Stimulated activated CD8-positive, alpha-beta memory T cell treated with anti-CD3 and anti-CD28 coated beads, Interleukin-15, amount 100 ng/mL, for 48 hours (primary cell): ENCODE measurements around the gene KRT33B.
"Not testable (repeated sequence)": the region's sequence is repeated elsewhere in the genome, so short reads cannot be mapped to it uniquely, and the experiment has no call there.

Experiments
- DNase-seq, 2 donors: peaks; one replicate each; pipeline ENCODE4 v3.0.0-alpha.2; 2020; ENCODE audit warnings: low read depth in 2 of 2

Gene KRT33B

DNA sequence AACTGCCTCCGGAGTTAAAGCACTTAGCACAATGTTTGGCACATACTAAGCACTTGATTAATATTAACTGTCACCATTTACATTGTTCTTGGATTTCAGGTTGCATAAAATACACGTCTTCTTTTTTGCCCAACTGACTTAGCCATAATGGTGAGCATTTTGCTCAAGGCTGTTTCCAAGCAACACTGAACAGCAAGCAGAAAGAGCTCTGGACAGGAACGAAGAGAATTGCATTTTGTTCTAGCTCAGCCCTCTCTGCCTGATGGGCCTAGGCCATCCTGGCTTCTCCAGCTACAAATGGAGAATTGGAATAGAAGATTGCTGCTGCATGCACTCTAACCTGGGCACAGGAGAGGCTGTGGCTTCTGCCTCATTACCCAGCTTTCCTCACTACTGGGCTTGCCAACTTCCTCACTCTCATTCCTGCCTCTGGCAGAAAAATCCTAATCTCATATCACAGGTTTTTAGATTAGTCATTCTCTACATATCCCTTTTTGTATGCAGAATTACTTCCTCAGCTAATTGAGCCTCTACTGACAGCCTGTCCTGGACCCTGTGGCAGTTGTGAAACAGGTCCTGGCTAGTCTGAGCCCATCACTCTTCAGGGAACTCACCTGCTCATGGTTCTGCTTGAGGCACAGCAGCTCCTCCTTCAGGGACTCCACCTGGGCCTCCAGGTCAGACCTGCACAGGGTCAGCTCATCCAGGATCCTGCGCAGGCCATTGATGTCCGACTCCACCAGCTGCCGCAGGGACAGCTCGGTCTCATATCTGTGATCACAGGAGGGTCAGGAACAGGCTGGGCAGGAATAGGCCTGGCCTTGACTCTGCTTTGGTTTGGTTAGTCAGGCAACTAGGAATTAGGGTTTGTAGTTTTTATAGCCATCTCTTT is 21.5 kb downstream of the KRT33B start:
- no peak for DNase-seq

DNA sequence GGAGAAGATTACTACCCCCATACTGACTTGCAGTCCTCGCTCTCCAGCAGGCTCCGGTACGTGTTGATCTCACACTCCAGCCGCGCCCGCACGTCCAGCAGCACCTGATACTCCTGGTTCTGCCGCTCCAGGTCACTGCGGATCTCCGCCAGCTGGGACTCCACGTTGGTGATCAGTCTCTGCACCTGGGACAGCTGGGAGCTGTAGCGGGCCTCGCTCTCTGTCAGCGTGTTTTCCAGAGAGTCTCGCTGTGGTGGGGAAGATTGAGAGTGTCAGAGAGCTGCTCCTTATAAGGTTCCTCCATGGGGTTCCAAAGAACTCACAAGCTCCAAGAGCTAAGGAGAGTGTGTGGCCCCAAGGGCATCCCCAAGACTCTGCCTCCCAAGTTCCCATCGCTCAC is 23.2 kb downstream of the KRT33B start:
- DNase-seq: not testable (repeated sequence)

DNA sequence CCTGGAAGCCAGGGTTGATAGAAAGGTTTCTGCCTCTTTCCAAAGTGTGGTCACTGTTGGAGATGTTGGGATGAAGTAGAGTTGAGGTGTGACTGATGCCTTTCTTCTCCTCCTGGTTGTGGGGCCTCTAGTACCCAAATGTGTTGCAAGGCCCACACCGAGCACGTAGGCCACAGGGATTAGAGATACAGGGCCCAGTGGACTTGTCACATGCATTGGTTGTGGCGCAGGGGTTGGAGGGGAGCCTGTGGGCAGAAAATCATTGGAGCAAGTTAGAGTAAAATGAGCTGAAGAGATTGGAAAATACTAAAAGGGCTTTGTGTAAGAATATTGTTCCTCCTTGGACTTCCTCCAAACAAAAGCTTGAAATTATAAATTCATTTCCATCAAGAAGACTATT is 23.6 kb downstream of the KRT33B start:
- no peak for DNase-seq

DNA sequence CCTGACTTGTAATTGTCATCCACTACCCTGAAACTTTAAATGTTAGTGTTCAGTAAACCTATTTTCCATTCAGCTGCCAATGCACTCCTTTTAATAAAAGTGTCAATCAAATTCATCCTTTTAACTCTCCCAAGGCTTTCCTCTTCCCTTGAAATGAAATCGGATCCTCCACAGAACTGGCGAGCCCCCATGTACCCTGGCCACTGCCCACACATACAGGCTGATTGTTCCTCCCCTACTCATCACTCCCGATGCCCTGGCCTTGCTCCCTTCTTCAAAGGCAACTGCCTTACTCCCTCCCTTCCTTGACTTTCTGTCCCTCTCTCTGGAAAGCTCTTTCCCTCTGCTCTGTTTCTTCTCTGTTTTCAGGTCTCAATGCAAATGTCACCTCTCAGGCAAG is 26.6 kb downstream of the KRT33B start:
- DNase-seq: no peak

DNA sequence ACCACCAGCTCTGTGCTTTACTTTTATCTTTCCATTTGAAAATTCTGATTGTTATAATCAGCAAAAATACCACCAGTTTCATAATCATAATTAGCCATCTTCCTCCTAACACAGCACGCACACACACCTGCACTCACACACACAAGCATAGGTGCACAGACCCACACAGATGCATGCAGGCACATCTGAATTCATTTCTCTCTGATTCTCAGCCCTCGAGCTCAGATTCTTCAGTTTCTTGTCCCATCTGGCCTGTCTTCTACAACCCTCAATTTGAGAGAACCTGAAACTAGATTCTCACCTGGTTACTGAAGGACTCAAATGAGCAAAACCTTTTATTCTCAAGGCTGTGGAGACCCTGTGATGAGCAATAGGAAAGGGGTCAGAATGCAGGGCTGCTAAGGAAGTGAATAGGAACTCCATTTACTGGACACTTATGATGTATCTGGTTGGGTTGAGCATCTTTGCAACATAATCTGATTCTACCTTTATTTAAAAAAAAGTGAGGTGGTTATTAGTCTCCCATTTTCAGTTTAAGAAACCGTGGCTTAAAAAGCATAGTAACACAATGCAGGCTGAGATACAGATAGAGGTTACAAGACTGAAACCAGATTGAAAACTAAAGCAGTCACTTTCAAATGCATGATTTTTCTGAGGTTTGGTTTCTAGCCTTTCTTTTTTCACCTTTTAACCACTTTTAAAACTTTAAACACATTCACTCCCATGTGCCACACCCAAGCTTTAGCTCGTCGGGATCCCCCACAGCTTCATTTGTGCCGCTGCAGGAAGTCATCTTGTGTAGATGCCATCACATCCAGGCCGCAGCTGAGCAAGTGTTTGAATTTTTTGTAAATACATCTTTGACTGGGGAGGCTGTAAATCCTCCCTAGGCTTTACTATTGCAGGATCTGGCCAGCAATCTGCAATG is 28.4 kb downstream of the KRT33B start:
- DNase-seq: peak in 1 of 2 donors; percentile 23

DNA sequence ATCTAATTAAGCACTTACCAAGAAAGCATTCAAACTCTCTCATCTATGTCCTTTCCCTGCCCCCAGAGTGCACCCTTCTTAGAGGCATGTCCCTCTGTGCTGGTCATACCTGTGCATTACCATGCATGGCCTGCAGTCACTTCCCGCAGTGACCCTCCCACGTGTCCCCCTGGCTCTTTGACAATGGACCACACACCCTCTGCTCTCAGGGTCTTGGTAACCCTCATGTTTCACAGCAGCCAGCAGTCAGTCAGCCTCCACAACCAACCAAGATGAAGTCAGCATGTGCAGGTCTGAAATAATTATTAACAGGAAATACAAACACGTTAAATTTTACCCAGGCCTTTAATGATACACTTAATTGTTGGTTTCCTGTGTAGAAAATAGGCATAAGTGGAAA is 29.1 kb downstream of the KRT33B start:
- no peak for DNase-seq

DNA sequence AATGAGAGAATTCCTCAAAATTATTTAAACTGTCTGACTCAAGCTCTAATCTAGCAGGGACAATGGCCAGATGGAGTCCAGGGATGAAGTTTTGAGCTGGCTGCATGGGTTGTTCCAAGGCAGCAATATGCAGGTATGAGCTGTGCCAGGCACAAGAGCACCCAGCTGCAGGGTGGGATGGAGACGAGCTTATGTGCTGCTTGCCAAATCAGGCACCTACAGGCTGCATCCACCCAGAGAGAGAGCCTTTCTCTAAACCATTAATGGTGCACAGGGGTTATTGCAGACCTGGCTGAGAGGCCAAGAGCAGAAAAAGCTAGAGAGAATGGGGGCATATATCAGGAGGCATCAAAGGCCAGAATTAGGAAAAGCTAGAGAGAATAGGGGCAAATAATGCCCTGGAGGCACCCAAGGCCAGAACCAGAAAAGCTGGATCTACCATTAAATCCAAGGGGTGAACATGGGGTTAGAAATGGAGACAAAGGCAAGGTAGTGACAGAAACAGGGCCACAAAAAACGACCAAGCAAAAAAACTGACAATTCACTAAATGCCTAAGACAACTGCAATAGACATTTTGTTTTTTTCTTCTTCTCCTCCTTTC is 29.9 kb downstream of the KRT33B start:
- DNase-seq: no peak

DNA sequence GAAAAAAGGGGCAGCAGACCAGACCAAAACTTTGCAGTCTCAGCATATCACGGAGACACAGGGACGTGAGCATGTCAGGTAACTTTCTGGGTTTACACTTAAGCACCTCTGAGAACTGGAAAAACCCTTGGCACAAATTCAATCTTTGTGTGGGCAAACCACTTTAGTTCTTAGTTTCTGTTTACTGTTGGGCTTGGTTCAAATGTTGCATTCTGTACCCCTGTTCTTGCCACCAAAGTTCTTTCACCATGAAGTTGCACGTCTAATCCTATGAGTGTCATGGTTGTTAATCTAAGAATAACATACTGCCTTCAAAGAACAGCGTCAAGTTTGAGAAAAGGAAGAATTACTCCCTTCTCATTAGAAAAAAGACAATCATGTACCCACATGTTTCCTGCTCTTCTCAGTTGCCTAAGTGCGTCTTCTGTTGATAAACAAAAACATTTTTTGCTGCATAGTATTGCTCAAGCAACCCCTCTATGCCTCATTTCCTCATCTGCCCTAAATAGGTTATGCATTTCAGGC is 30.6 kb downstream of the KRT33B start:
- no peak for DNase-seq

DNA sequence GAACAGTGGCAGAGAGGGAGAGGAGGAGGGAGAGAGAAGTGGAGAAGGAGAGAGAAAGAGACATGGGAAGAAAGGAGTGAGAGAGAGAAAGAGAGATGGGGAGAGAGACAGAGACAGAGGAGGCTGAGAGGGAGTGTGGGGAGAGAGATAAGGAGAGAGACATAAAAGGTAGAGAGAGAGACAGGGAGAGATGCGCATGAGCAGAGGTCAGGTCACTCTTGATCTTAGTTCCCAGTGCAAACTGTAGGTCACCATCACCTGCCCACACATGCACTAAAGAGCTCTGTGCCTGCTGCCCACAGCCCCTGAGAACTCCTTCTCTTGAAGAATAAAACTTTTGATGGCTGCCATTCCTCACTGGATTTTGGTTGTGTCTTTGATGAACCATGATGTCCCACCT is 33.9 kb downstream of the KRT33B start:
- DNase-seq: no peak

DNA sequence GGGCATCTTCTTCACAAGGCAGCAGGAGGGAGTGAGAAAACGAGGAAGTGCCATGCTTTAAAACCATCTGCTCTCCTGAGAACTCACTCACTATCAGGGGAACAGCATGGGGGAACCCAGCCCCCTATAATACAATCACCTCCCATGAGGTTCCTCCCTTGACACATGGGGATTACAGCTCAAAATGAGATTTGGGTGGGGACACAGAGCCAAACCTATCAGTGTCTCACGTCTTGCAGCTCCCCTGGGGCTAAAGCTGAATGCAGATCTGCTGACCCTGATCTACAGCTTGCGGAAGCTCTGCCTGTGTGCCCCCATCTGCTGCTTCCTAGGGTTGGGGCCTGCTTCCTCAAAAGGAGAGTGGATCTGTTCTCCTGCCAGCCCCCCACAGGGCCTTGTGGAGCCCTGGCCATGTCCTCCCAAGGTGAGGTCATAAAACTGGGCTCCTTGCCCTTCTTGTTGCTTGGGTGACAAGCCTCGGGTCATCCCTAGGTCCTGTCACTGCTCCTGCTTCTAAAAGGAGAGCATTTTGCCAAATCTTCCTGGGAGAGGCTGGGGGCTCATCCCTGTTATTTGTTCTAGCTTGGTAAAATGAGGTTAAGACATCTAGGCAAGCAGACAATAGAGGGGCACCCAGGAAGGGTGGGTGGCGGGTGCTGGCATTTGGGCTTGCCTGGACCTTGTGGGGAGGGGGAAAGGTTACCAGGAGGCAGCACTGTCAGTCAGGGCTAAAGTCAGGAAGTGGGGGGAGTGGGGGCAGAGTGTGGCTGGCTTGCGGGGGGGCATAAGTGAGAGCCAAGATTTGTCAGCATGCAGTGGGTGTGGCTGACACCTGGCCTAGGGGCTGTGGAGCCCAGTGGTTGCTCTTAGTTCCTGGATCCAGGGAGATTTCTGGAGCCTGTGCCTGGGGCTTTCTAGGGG is 35.0 kb downstream of the KRT33B start:
- DNase-seq: no peak

DNA sequence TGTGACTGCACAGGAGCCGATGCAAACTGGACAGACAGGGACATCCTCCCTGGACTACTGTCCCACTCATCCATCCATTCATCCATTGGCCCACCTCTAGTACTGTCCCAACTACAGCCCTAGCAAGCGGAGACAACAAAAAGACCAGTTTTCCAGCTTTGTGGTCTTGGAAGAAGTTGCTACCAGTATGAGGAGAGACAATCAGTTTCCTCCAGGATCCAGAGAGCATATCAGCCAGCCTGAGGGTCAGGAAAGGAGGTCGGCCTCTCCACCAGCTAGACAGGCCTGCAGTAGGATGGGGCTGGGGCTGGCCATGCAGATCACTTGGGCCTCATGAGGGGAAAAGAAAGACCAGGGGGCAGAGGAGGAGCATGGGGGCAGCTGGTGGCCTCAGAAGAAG is 35.8 kb downstream of the KRT33B start:
- no peak for DNase-seq

DNA sequence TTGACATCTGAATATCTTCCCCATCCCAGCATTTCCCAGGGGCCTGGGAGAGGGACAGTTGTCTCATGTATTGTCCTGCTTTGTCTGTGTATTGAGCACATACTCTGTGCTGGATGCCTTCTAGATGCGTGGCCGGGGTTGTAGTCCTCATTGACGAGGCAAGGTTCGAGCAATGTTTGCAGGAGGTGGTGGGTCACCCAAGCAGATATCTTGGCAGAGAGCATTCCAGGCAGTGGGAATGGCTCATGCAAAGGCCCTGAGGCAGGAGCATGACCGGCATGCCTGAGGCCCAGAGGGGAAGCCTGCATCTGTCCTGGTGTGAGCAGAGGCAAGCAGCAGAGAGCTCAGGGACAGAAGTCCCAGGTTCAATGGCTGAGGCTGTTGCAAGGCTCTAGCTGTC is 36.5 kb downstream of the KRT33B start:
- no peak for DNase-seq

DNA sequence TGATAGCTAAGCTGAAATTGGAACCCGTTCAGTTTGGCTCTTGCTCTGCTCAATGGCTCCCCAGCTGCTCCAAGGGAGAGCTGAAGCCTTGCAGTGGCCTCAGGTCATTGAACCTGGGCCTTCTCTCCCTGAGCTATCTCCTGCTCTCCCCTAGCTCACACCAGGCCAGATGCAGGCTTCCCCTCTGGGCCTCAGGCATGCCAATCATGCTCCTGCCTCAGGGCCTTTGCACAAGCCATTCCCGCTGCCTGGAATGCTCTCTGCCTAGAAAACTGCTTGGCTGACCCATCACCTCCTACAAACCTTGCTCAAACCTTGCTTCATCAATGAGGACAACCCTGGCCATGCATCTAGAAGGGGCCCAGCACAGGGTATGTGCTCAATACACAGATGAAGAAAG is 37.4 kb downstream of the KRT33B start:
- no peak for DNase-seq

DNA sequence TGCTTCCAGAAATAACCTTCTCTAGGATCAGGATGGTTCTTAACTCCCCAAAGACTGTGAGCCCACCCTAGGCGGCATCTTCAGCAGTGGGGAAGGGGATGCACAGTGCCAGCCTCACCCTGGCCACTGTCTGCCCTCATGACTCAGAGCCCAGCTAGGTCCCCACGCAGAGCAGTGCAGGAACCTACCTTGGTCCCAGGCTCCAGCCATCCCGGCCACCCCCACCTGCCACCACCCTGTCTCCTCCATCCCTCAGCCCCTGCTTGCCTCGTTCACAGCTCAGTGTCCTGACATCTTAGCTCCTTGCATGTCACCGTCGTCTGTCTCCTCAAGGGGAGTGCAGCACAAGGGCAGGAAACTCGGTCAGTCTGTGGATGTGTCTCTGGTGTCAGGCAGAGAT is 38.0 kb downstream of the KRT33B start:
- no peak for DNase-seq

DNA sequence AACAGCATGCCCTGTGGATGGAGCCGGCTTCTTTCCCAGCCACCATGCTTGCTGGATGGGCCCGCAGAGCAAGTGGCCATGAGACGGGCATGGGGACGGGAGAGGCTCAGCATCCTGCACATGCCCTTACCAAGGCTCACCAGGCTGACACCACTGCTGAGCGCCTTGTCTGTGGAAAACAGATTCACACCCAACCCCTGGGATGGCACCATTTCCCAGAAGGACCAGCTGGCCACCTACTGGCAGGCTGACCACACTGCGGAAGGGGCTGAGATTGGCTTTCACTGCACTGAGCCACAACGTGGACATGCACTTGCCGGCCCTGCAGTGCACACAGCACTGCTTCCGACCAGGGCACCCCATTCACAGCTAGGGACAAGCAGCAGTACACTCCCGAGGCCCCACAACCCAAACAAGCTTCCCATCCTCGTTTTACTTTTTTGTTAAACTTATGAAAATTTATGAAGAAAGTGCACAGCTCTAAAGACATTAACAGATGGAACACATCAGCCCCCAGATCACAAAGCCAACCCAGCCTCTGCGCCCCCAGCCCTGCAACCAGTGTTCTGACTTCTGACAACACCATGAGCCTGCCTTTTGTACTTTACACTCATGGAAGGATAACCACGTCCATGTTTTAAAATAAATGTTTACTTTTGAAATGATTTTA is 40.2 kb downstream of the KRT33B start:
- DNase-seq: no peak

DNA sequence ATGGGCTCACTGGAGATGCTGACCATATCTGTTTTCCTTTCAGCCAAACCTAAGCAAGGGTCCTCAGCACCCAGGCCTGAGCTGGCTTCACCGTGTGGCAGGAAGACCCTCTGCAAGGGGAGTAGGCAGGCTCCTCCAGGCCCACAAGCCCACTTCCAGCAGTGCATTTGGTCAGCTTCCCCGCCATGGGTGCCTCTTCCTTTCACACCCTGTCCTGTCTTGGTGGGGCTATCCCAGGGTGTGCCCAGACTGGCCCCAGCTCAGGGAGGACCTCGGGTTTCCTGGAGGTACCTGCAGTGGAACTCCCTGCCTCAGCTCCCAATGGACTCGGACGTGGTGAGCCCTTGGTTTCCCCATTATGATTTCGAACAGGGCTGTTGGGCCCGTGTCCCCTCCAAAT is 41.4 kb downstream of the KRT33B start:
- DNase-seq: no peak

DNA sequence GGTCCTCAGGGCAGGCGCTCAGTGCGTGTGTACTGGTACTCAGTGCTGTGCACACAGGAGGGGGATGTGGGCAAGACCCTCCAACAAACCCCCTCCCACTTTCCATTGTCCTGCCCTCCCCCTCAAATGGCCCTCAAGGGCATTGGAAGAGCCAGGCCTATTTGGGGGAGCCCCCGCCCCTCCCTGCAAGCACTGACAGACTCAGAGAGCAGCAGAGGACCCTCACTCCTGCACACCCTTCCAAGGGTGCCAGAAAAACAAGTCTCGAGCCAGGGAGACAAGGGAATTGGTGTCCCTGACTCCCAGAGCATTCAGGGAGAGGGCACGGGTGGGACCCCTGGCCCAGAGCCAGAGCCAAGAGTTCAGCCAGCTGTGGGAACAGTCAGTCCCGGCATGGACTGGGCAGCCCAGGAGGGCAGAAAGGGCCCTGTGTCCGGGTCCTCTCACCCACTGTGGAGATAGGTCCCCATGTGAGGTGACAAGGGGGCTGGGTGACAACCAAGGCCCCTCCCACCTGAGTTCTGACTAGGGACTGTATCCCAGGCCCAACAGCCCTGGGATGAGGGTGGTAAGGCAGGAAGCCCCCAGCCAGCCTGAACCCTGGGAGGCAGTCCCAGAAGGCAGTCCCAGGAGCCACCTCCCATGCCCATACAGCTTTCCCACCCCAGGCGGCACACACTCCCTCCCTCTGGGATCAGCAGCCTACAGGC is 42.0 kb downstream of the KRT33B start:
- DNase-seq: no peak

DNA sequence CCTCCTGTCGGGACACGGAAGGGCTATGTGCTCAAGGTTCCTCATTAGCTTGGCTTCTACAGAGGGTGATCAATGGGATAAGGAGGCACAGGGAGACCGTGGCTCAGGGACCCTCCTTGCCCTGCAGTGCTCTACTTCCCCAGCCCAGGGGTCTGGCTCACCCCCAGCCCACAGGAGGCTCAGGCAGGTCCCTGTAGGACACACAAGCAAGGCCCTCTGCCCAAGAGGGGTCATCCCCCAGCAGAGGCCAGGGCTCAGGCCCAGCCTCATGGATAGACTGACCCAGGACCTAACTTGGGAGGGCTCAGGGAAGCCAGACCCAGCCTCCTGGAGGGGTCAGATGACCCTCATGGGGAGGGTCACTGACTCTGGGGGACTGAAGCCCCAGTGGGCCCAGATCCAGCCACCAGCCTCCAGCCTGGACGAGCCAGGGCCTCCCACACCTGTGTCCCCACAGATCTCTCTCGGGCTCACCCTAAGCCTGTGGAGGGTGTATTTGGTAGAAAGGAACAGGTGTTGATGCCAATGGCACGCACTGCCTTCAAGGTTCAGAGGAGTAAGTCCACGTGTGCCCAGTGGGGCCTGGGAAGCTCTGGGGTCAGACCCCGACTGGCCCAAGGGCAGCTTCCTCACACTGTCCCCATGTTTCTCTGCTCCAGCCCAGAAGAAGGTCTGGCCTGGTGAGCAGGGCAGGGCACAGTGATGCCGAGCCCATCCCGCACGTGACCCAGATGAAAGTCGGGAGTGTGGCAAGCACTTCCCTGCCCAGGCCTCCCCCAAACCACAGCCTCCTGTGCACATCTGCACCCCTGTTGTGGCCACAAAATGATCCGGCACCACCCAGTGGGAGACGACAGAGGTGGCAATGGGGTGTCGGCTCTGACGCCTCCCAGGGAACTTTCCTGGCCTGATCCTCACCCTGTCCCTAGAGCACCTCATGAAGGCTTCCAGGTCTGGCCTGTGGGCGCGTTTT is 43.2 kb downstream of the KRT33B start:
- no peak for DNase-seq

DNA sequence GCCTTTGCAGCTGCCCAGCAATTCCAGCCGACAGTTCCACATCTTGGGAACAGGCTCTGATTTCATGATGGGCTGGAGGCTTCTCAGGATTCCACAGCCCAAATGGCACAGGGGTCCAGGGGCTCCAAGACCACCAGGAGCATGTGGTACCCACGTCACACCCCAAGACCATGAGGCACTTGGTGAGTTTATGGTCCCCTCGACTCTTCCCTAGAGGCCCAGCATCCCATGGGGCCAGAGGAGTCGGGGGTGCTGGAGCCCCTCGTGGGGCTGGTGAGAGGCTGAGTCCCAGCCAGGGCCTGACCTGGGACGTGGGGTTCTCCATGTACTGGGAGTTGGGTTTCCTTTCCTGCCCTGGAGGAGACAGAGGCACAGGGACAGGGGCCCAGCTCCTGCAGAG is 44.0 kb downstream of the KRT33B start:
- DNase-seq: no peak
